ENCODE measurements around the gene SRSF1. TPM values are rescaled to one million over a fixed set of nuclear protein-coding genes. Genes with fewer than 3 reads are reported as not detected.

Gene SRSF1
- total RNA-seq, 1 experiment from 2014 or later, result 512 TPM

GRCh38 chr17:58007781-58008706, 998 bp upstream of the SRSF1 start:
- H3K9me3 ChIP-seq (ENCODE audit: low read depth, low read length, poor library complexity, severe bottlenecking), result no peaks in the 10 kb centered on the region
- peak overlapping the region; percentile 98 for H3K27ac ChIP-seq (ENCODE audit: low read depth, low read length, poor library complexity, severe bottlenecking)
- no peak for DNase-seq (ENCODE audit: low spot score)
- H3K36me3 ChIP-seq (ENCODE audit: insufficient read depth, low read length, poor library complexity, severe bottlenecking), result peaks cover 32% of the 10 kb centered on the region
- CTCF ChIA-PET, result no interaction called here
- intact Hi-C loops (cut with micrococcal nuclease; ENCODE audit: unreplicated experiment), result loop anchor here (5.0 kb wide), 2 partner anchors 74 to 104 kb away; partner anchors contain the start of gene DYNLL2
- H3K27me3 ChIP-seq (replicated peaks; ENCODE audit: insufficient read depth, low read depth, low read length, poor library complexity), result no peaks in the 10 kb centered on the region
- peak overlapping the region; percentile 88 for H3K4me3 ChIP-seq (ENCODE audit: low read depth, low read length, poor library complexity, severe bottlenecking)
- peaks cover 23% of the 10 kb centered on the region for H3K4me1 ChIP-seq (ENCODE audit: insufficient read depth, low read length, poor library complexity, severe bottlenecking)
- BruUV-seq (replicated peaks), result TSS peak; percentile 62
- POLR2A ChIA-PET (ENCODE audit: low non-redundant PET), result interaction anchor here (0.6 to 0.9 kb wide), 6 partner anchors 35 to 584 kb away, joined by 3 to 11 read pairs (median 4); partner anchors contain the start of gene DYNLL2
- no peak for TF ChIP-seq EZH2 (IDR thresholded peaks at IDR 0.05; ENCODE audit: borderline replicate concordance, low read depth, low read length, poor library complexity, severe bottlenecking)
- no peak; the same call in 1 of the 2 replicates for TF ChIP-seq CTCF (conservative IDR thresholded peaks at IDR 0.05; ENCODE audit: low read depth, low read length)

- ChIA-PET CTCF (interaction anchor here (0.6 to 0.7 kb wide), 2 partner anchors 221 to 411 kb away, joined by 3 to 6 read pairs; no protein-coding TSS in a partner anchor), POLR2A (ENCODE audit: low non-redundant PET) (interaction anchor here (0.7 to 1.2 kb wide), 2 partner anchors 9 to 12 kb away, joined by 3 read pairs; no protein-coding TSS in a partner anchor)
- H3K27ac ChIP-seq (ENCODE audit: low read depth, low read length, poor library complexity, severe bottlenecking), result peak overlapping the region; percentile 98
- H3K4me1 ChIP-seq (ENCODE audit: insufficient read depth, low read length, poor library complexity, severe bottlenecking), result peaks cover 37% of the 10 kb centered on the region
- BruUV-seq (replicated peaks), result TSS peak; percentile 41
- no peaks in the 10 kb centered on the region for H3K27me3 ChIP-seq (replicated peaks; ENCODE audit: insufficient read depth, low read depth, low read length, poor library complexity)
- H3K9me3 ChIP-seq (ENCODE audit: low read depth, low read length, poor library complexity, severe bottlenecking), result no peaks in the 10 kb centered on the region
- H3K36me3 ChIP-seq (ENCODE audit: insufficient read depth, low read length, poor library complexity, severe bottlenecking), result peaks cover 47% of the 10 kb centered on the region
- DNase-seq (ENCODE audit: low spot score), result peak; percentile 90
- TF ChIP-seq EZH2 (IDR thresholded peaks at IDR 0.05; ENCODE audit: borderline replicate concordance, low read depth, low read length, poor library complexity, severe bottlenecking) (no peak), CTCF (conservative IDR thresholded peaks at IDR 0.05; ENCODE audit: low read depth, low read length) (no peak)
- intact Hi-C loops (cut with micrococcal nuclease; ENCODE audit: unreplicated experiment), result loop anchor here (5.0 kb wide), 2 partner anchors 76 to 106 kb away; partner anchors contain the start of gene DYNLL2
- H3K4me3 ChIP-seq (ENCODE audit: low read depth, low read length, poor library complexity, severe bottlenecking), result peak overlapping the region; percentile 88
These were observed 504 bp downstream of the SRSF1 start for GRCh38 chr17:58006560-58006923.

GRCh38 chr17:58005728-58006559, 1.1 kb downstream of the SRSF1 start:
- Histone ChIP-seq H3K9me3 (ENCODE audit: low read depth, low read length, poor library complexity, severe bottlenecking) (no peaks in the 10 kb centered on the region), H3K36me3 (ENCODE audit: insufficient read depth, low read length, poor library complexity, severe bottlenecking) (peaks cover 53% of the 10 kb centered on the region), H3K27me3 (replicated peaks; ENCODE audit: insufficient read depth, low read depth, low read length, poor library complexity) (no peaks in the 10 kb centered on the region), H3K27ac (ENCODE audit: low read depth, low read length, poor library complexity, severe bottlenecking) (peak overlapping the region; percentile 98), H3K4me3 (ENCODE audit: low read depth, low read length, poor library complexity, severe bottlenecking) (peak overlapping the region; percentile 88), H3K4me1 (ENCODE audit: insufficient read depth, low read length, poor library complexity, severe bottlenecking) (peaks cover 43% of the 10 kb centered on the region)
- BruUV-seq (replicated peaks), result no TSS peak
- DNase-seq (ENCODE audit: low spot score), result no peak
- CTCF ChIA-PET, result interaction anchor here (0.6 to 0.7 kb wide), 2 partner anchors 221 to 412 kb away, joined by 3 to 6 read pairs; no protein-coding TSS in a partner anchor
- TF ChIP-seq CTCF (conservative IDR thresholded peaks at IDR 0.05; ENCODE audit: low read depth, low read length) (no peak), EZH2 (IDR thresholded peaks at IDR 0.05; ENCODE audit: borderline replicate concordance, low read depth, low read length, poor library complexity, severe bottlenecking) (no peak)
- intact Hi-C loops (cut with micrococcal nuclease; ENCODE audit: unreplicated experiment), result loop anchor here (5.0 kb wide), 2 partner anchors 76 to 106 kb away; partner anchors contain the start of gene DYNLL2
- POLR2A ChIA-PET (ENCODE audit: low non-redundant PET), result interaction anchor here (0.7 to 1.2 kb wide), 2 partner anchors 9 to 11 kb away, joined by 3 read pairs; no protein-coding TSS in a partner anchor
